GM21515 (cell line): Measurements from ENCODE around the gene RFTN1.

ENCODE experiments used
- ATAC-seq: cut with Tn5 transposase; IDR thresholded peaks from one replicate; pipeline ENCODE4 v1.9.1; 2021; ENCODE audit not compliant: unreplicated experiment

The RFTN1 gene

DNA sequence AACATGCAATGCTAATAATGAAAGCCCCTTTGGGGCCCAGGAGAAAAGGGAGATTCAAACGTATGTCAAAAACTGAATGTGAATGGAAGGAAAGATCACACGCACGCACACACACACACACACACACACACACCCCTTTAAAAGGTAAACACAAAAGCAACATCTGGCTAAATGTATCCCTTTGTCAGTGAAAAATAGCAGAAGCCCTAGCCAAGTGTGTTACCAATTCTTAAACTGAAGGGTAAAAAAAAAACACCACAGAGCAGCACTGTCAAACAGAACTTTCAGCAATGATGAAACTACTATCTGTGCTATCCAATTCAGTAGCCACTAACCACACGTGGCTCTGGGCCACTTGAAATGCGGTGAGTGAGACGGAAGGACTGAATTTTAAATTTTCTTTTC, 4.9 kb downstream of the RFTN1 start:
- ATAC-seq, result peak; percentile 15

DNA sequence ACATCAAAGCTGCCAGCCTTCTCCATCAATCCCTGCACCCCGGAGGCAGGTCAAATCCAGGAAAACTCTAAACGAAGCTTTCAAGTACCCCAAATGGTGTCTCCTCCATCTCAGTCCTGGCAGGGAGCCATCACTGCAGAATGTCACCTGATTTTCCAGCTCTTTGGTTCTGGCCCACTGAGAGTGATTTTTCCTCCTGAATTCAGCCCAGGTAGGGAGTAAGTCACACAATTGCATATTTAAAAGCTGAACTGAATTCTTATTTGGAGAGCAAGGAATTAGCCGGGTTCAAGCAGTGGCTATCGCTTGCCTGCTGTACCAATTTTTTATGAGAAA, 5.3 kb downstream of the RFTN1 start:
- no peak for ATAC-seq

DNA sequence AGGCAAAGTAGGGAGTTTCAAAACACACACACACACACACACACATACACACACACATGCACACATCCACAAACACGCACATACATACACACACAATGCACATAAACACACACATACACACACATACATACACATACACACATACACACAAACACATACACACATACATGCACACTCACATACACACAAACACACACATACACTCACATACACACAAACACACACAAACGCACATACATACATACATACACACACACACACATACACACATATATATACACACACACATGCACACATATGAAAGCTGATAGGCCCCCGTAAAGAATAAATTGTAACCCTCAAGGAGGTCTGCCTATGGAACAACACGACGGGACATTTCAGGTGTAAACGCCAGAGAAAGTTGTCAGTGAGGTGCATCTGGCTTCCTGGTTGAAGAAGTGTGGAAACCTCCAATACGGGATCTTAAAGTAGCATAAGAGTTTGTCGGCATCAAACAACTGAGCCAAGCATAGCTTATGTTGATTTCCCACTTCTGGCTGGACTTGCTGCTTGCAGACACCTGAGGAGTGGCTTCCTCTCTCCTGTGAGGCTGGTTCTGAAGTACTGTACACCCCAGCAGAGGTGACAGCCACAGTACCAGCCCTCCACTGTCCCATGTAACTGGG, 5.8 kb downstream of the RFTN1 start:
- no peak for ATAC-seq

- ATAC-seq, result no peak
Measured at GRCh38 chr3:16506884-16507577, 6.5 kb downstream of the RFTN1 start.

GRCh38 chr3:16506451-16506850, 7.0 kb downstream of the RFTN1 start:
- no peak for ATAC-seq

DNA sequence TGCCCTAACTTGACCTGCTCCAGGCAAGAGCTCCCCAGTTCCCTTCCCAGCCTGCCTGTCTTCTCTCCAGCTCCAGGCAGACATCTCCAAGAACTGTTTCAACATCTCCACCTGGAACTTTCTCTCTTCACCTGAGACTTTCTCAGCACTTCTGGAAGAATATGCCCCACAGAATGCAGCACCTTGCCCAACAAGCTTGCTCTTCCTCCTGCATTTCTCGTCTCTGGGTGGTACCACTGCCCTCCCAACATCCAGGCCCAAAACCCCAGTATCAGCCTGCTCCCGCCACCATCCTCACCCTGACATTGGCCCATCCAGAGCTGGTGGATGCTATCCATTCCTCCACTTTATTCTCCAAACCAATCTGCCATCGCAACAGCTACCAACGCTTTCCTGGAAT, 8.8 kb downstream of the RFTN1 start:
- no peak for ATAC-seq

- peak; percentile 87 for ATAC-seq
Measured at GRCh38 chr3:16504242-16504641, 9.3 kb downstream of the RFTN1 start.

DNA sequence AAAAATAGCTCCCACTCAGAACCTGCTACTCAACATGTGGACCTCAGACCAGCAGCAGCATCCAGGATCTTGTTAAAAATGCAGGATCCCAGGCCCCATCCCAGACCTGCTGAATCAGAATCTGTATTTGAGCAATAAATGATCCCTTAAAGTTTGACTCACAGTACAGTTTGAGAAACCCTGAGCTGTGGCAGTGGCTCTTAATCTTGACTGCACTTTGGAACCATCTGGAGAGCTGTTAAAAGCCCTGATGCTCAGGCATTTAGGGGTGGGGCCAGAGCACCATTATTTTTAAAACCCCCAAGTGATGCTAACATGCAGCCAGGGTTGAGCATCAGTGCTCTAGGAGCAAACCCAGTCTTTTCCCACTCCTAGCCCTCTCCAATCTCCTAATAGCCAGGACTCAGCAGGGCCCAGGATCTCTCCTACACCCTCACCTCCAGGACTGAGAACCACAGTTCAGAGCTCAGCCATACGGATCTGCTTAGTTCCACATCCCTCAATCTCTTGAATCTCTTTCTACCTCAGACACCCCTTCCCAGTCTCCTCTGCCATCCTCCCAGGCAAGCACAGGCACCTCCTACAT, 10.2 kb downstream of the RFTN1 start:
- no peak for ATAC-seq

GRCh38 chr3:16502347-16502908, 11.1 kb downstream of the RFTN1 start:
- no peak for ATAC-seq

DNA sequence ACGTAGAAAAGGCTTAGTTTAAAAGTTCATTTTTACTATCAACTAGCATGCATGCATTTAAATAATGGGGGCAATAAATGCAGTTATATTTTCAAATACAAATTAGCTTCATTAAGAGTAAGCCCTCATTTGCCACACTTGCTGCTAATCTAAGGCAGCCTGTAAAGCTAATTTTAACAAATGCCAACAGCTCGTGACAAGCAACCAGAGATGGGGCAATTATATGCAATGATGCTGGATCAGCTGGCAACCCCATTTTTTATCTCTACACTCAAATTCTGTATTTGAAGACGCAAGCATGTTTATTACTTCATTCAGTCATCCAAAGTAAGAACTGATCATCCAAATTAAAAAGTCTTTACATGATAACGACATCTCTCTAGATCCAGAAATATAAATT, 12.1 kb downstream of the RFTN1 start:
- no peak for ATAC-seq

DNA sequence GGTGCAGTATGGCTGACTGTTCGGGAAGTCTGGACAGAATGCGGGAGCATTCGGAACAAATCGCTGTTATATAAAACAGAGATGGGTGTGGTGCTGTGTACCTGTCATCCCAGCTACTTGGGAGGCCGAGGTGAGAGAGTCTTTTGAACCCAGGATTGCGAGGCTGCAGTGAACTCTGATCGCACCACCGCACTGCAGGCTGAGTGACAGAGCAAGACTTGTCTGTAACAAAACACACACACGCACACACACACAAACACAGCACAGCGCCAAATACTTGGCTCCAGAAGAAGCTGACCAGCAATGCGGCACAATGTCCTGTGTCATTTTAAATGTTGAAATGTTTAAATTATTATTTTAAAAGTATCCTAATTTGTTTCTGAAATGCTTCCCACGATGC, 12.6 kb downstream of the RFTN1 start:
- no peak for ATAC-seq

DNA sequence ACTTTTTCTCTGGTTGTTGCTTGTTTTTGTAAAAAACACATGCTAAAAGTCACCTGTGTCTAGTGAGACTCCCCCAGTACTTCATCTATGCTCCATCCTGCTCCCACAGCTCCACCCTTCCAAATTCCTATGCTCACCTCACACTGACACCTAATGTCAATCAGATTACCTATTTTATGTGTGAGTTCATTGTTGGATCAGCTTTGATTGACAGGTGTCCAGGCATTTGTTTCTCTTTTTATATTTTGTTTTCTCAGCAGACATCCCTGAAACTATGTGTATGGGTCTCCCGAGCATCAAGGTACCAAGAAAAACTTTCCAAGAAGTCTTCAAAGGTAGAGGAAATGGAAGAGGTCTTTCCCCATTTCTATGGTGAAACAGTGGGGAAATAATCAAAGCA, 13.4 kb downstream of the RFTN1 start:
- ATAC-seq, result no peak

DNA sequence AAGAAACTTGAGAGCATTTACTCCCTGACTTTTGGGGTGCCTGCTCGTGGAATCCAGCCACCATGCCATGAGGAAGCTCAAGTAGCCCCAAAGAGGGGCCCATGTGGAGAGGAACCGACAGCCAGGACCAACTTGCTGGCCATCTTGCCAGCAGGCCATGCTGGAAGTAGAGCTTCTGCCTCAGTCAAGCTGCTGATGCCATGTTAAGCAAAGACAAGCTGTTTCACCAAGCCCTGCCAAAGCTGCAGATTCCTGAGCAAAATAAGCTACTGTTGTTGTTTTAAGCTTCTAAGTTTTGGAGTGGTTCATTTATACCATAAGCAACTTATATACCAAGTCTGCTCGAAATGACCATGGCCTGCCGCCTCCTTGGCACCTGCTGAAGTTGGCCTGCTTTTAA, 14.1 kb downstream of the RFTN1 start:
- ATAC-seq, result no peak

- no peak for ATAC-seq
Measured at GRCh38 chr3:16498130-16498890, 15.2 kb downstream of the RFTN1 start.

DNA sequence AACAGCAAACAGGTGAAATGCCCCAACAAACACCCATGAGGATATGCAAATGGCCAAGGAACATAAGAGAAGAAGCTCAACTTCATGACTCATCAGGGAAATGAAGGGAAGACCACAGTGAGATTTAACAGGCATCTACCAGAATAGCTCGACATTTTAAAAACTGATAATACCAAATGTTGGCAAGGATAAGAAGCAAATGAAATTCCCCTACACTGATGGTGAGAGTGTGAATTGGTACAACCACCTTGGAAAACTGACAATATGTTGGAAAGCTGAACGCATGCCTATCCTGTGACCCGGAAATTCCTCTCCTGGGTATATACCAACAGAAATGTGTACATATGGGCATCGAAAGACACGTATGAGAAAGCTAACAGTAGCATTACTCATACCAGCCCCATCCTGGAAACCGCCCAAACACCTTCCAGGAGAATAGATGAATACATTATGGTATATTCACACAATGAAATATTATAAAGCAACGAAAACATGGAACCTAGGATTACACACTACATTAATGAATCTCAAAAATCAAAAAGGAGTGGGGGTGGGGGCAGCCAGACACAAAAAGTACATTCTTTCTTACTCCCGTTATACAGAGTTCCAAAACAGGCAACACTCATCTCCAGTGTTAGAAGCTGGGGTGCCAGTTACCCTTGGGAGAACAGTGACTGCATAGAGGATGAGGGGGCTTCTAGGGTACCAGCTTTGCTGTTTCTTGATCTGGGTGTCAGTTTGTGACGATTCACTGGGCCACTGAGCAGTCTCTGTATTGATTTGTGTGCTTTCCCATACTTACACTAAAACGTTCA, 16.9 kb downstream of the RFTN1 start:
- ATAC-seq, result peak; percentile 42

- peak; percentile 12 for ATAC-seq
Measured at GRCh38 chr3:16496008-16496407, 17.5 kb downstream of the RFTN1 start.

DNA sequence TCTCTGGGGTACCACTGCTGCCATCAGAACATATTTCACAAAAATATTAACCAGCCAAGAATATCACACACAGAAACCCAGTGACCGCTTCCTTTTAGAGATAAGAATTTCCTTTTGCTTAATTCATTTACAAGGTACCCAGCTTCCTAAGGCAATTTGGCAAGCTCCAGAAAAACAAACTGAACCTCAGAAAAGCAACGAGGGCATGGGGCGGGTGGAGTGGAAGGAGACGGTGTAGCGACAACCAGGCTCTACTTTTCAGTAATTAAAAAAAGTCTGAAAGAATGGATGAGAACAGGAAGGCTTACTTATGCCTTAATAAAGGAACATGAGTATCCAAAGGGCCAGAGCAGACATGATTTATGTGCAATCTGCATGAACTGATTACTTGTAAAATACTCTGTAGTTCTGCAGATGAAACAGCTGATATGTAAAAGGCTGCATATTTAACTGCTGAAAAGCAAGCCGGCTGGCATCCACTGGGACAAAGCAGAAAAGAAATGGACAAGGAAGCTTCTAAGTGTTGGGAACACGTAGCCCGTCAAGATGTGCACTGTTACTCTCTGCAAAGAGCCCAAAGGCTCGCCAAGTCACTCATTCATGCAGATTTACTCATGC, 18.6 kb downstream of the RFTN1 start:
- no peak for ATAC-seq

DNA sequence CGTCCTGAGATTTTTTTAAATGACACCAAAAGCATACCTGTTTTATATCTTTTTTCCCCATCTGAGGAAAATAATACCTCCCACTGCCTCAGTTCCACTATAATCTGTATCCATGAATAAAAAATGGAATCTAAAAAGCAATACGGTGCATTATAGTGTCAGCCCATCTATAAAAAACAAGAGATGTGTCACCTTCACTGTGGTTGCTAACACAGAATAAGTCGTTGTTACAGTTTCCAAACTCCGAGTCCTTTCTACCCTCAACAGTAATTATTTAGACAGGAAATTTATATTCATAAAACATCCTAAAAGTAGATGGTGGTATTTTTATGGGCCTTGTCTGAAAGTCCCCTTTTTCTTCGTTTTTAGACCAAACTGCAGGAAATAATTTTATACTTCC, 19.4 kb downstream of the RFTN1 start:
- no peak for ATAC-seq

GRCh38 chr3:16490062-16490619, 23.4 kb downstream of the RFTN1 start:
- ATAC-seq, result no peak
